Mesenchymal stem cell (in vitro differentiated cells and primary cell): Measurements from ENCODE around the gene RRAS2.

Experiments used
- DNase-seq: peaks from one replicate; pipeline ENCODE4 v3.0.0-alpha.2; 2013
- H2AFZ ChIP-seq: one replicate; pipeline ENCODE4 v1.6.1; 2013; ENCODE audit warnings: low read depth, mild to moderate bottlenecking, control low read depth, inconsistent platforms, low read length, moderate library complexity
- H2AK5ac ChIP-seq: 2 replicates; pipeline ENCODE4 v1.6.1; 2013; ENCODE audit warnings: low read length, moderate library complexity, mild to moderate bottlenecking, inconsistent platforms; ENCODE audit not compliant: severe bottlenecking
- H2BK120ac ChIP-seq: one replicate; pipeline ENCODE4 v1.6.1; 2013; ENCODE audit warnings: low read depth, mild to moderate bottlenecking, inconsistent platforms, low read length, moderate library complexity
- H2BK12ac ChIP-seq, 2 experiments: one replicate each; pipeline ENCODE4 v1.6.1; 2013; ENCODE audit warnings: inconsistent platforms in 2 of 2, low read length in 2 of 2, mild to moderate bottlenecking in 2 of 2, moderate library complexity in 2 of 2, control low read depth in 1 of 2
- H2BK15ac ChIP-seq: one replicate; pipeline ENCODE4 v1.6.1; 2013; ENCODE audit warnings: mild to moderate bottlenecking, low read depth, inconsistent platforms; ENCODE audit not compliant: poor library complexity, severe bottlenecking
- H2BK5ac ChIP-seq: 2 replicates; pipeline ENCODE4 v1.6.1; 2013; ENCODE audit warnings: low read depth, mild to moderate bottlenecking, low read length, control low read depth, inconsistent platforms; ENCODE audit not compliant: poor library complexity, severe bottlenecking
- H3K14ac ChIP-seq, 2 experiments: one replicate each; pipeline ENCODE4 v1.6.1; 2013; ENCODE audit warnings: inconsistent platforms in 2 of 2, low read length in 2 of 2, control low read depth in 1 of 2, mild to moderate bottlenecking in 1 of 2, moderate library complexity in 1 of 2
- H3K18ac ChIP-seq, 2 experiments: one replicate each; pipeline ENCODE4 v1.6.1; 2013; ENCODE audit warnings: inconsistent platforms in 2 of 2, low read length in 2 of 2, control low read depth in 1 of 2, low read depth in 1 of 2, mild to moderate bottlenecking in 1 of 2
- H3K23ac ChIP-seq, 2 experiments: one replicate each; pipeline ENCODE4 v1.6.1; 2013; ENCODE audit warnings: inconsistent platforms in 2 of 2, low read length in 2 of 2, mild to moderate bottlenecking in 2 of 2, moderate library complexity in 2 of 2, control low read depth in 1 of 2
- H3K27ac ChIP-seq: 2 replicates; pipeline ENCODE4 v1.5.1; 2013; ENCODE audit warnings: mild to moderate bottlenecking, moderate library complexity, low read length, control low read depth, inconsistent platforms; ENCODE audit not compliant: poor library complexity, severe bottlenecking
- H3K27me3 ChIP-seq, 2 experiments: 2 replicates each; pipeline versions ENCODE4 v1.6.1 to v1.7.0; 2013; ENCODE audit warnings: low read length in 2 of 2, mild to moderate bottlenecking in 2 of 2, moderate library complexity in 2 of 2, control low read depth in 1 of 2, inconsistent platforms in 1 of 2; ENCODE audit not compliant: control insufficient read depth in 1 of 2, insufficient read depth in 1 of 2
- H3K36me3 ChIP-seq, 2 experiments: 2 replicates each; pipeline versions ENCODE4 v1.6.1 to v1.7.0; 2013; ENCODE audit warnings: low read length in 2 of 2, control low read depth in 1 of 2, inconsistent platforms in 1 of 2, low read depth in 1 of 2, mild to moderate bottlenecking in 1 of 2; ENCODE audit not compliant: insufficient read depth in 2 of 2, control insufficient read depth in 1 of 2
- H3K4ac ChIP-seq, 2 experiments: one replicate each; pipeline ENCODE4 v1.6.1; 2013; ENCODE audit warnings: inconsistent platforms in 2 of 2, low read length in 2 of 2, mild to moderate bottlenecking in 2 of 2, moderate library complexity in 2 of 2, control low read depth in 1 of 2, low read depth in 1 of 2
- H3K4me1 ChIP-seq: 2 replicates; pipeline ENCODE4 v1.6.1; 2013; ENCODE audit warnings: low read depth, low read length, control low read depth; ENCODE audit not compliant: control insufficient read depth, insufficient read depth
- H3K4me2 ChIP-seq: 2 replicates; pipeline ENCODE4 v1.6.1; 2013; ENCODE audit warnings: low read length, mild to moderate bottlenecking, inconsistent platforms; ENCODE audit not compliant: poor library complexity, severe bottlenecking
- H3K4me3 ChIP-seq, 2 experiments: 2 replicates each; pipeline versions ENCODE4 v1.5.1 to v1.7.0; 2013; ENCODE audit warnings: low read length in 2 of 2, mild to moderate bottlenecking in 2 of 2, control low read depth in 1 of 2, low read depth in 1 of 2; ENCODE audit not compliant: insufficient read depth in 1 of 2
- H3K79me1 ChIP-seq: replicated peaks from 2 replicates; pipeline ENCODE4 v1.6.1; 2013; ENCODE audit warnings: mild to moderate bottlenecking, control low read depth, low read length, inconsistent platforms; ENCODE audit not compliant: poor library complexity, severe bottlenecking
- H3K9ac ChIP-seq: 2 replicates; pipeline ENCODE4 v1.7.0; 2013; ENCODE audit warnings: mild to moderate bottlenecking, low read length, moderate library complexity
- H3K9me3 ChIP-seq: 2 replicates; pipeline ENCODE4 v1.7.0; 2013; ENCODE audit warnings: mild to moderate bottlenecking, low read length; ENCODE audit not compliant: control insufficient read depth
- H4K8ac ChIP-seq: one replicate; pipeline ENCODE4 v1.6.1; 2013; ENCODE audit warnings: inconsistent platforms, mild to moderate bottlenecking, low read length, moderate library complexity
- H4K91ac ChIP-seq: one replicate; pipeline ENCODE4 v1.6.1; 2013; ENCODE audit warnings: mild to moderate bottlenecking, low read length, inconsistent platforms
- WGBS: methylation state at CpG from one replicate; pipeline ENCODE4 v1.1.7; 2013; ENCODE audit warnings: mixed read lengths; 5-methylcytosine and 5-hydroxymethylcytosine counted together

The RRAS2 gene

GRCh38 chr11:14234446-14234845, 124.5 kb downstream of the RRAS2 start:
- Histone ChIP-seq H2AK5ac (no peak overlapping the region), H2AFZ (no peak overlapping the region), H3K36me3 (no peaks in the 10 kb centered on the region), H3K9me3 (no peaks in the 10 kb centered on the region), H4K91ac (no peak overlapping the region), H3K18ac (no peak overlapping the region), H3K27me3 (peaks cover 9 to 46% of the 10 kb centered on the region in 2 experiments), H3K4me3 (no peak overlapping the region), H2BK5ac (no peak overlapping the region), H2BK15ac (no peak overlapping the region), H3K79me1 (no peaks in the 10 kb centered on the region), H3K14ac (no peak overlapping the region), H3K9ac (no peak overlapping the region), H3K4me2 (no peak overlapping the region), H3K27ac (no peak overlapping the region), H2BK120ac (no peak overlapping the region), H2BK12ac (no peak overlapping the region), H3K23ac (no peak overlapping the region), H3K4ac (no peak overlapping the region), H3K4me1 (no peaks in the 10 kb centered on the region), H4K8ac (no peak overlapping the region)
- WGBS: 93% methylated on average over 6 of the region's 6 CpGs
- no peak for DNase-seq

GRCh38 chr11:14232652-14233051, 126.3 kb downstream of the RRAS2 start:
- H3K9me3 ChIP-seq: no peaks in the 10 kb centered on the region
- no peak overlapping the region for H3K9ac ChIP-seq
- no peak overlapping the region for H2BK12ac ChIP-seq
- H3K27ac ChIP-seq: no peak overlapping the region
- H3K4me2 ChIP-seq: no peak overlapping the region
- no peak for DNase-seq
- no peak overlapping the region for H3K4me3 ChIP-seq
- H4K91ac ChIP-seq: no peak overlapping the region
- H3K79me1 ChIP-seq: no peaks in the 10 kb centered on the region
- H3K4ac ChIP-seq: no peak overlapping the region
- H3K27me3 ChIP-seq: peaks cover 9 to 39% of the 10 kb centered on the region in 2 experiments
- no peak overlapping the region for H2BK5ac ChIP-seq
- no peak overlapping the region for H3K18ac ChIP-seq
- H3K14ac ChIP-seq: no peak overlapping the region
- no peak overlapping the region for H4K8ac ChIP-seq
- no peak overlapping the region for H2BK15ac ChIP-seq
- H3K23ac ChIP-seq: no peak overlapping the region
- H3K36me3 ChIP-seq: no peaks in the 10 kb centered on the region
- 36% methylated on average over 4 of the region's 6 CpGs for WGBS
- H2AK5ac ChIP-seq: no peak overlapping the region
- no peaks in the 10 kb centered on the region for H3K4me1 ChIP-seq
- no peak overlapping the region for H2BK120ac ChIP-seq
- no peak overlapping the region for H2AFZ ChIP-seq

GRCh38 chr11:14230407-14230806, 128.6 kb downstream of the RRAS2 start:
- no peak overlapping the region for H3K14ac ChIP-seq
- no peak overlapping the region for H2BK120ac ChIP-seq
- H3K4me3 ChIP-seq: no peak overlapping the region
- no peak overlapping the region for H3K18ac ChIP-seq
- no peak overlapping the region for H4K8ac ChIP-seq
- H3K27me3 ChIP-seq: peaks cover 5 to 23% of the 10 kb centered on the region in 2 experiments
- H3K36me3 ChIP-seq: no peaks in the 10 kb centered on the region
- H3K27ac ChIP-seq: no peak overlapping the region
- no peak overlapping the region for H4K91ac ChIP-seq
- H3K79me1 ChIP-seq: no peaks in the 10 kb centered on the region
- DNase-seq: no peak
- H3K4ac ChIP-seq: no peak overlapping the region
- no peak overlapping the region for H2BK5ac ChIP-seq
- no peak overlapping the region for H3K9ac ChIP-seq
- 79% methylated on average over 6 of the region's 6 CpGs for WGBS
- no peak overlapping the region for H2AK5ac ChIP-seq
- no peak overlapping the region for H2BK12ac ChIP-seq
- H3K9me3 ChIP-seq: peaks cover 6% of the 10 kb centered on the region
- no peak overlapping the region for H2AFZ ChIP-seq
- no peak overlapping the region for H3K23ac ChIP-seq
- no peak overlapping the region for H2BK15ac ChIP-seq
- no peaks in the 10 kb centered on the region for H3K4me1 ChIP-seq
- no peak overlapping the region for H3K4me2 ChIP-seq

- Histone ChIP-seq H2AFZ (no peak overlapping the region), H3K9me3 (peaks cover 6% of the 10 kb centered on the region), H2BK15ac (no peak overlapping the region), H3K36me3 (no peaks in the 10 kb centered on the region), H3K79me1 (no peaks in the 10 kb centered on the region), H3K18ac (no peak overlapping the region), H3K4me3 (no peak overlapping the region), H3K4me2 (no peak overlapping the region), H3K9ac (no peak overlapping the region), H2BK5ac (no peak overlapping the region), H3K4ac (no peak overlapping the region), H4K8ac (no peak overlapping the region), H3K4me1 (no peaks in the 10 kb centered on the region), H4K91ac (no peak overlapping the region), H2BK120ac (no peak overlapping the region), H3K14ac (no peak overlapping the region), H3K27me3 (peaks cover 5 to 26% of the 10 kb centered on the region in 2 experiments), H2AK5ac (no peak overlapping the region), H2BK12ac (no peak overlapping the region), H3K27ac (no peak overlapping the region), H3K23ac (no peak overlapping the region)
- no peak for DNase-seq
- WGBS: 71% methylated on average over 11 of the region's 11 CpGs
Measured at GRCh38 chr11:14229472-14229871, 129.5 kb downstream of the RRAS2 start.
